GM23248 (cell line): ENCODE data around the gene NYNRIN. TPM values are rescaled to one million over a fixed set of nuclear protein-coding genes. Genes with fewer than 3 reads are reported as not detected.

Source experiments
- DNase-seq: peaks from one replicate; pipeline ENCODE4 v3.0.0-alpha.2; 2015
- H2AFZ ChIP-seq: fragments of 200-600 bp; sonication (generic); 2 replicates; pipeline ENCODE4 v1.6.1; 2016; ENCODE audit warnings: antibody characterized with exemption
- H3F3A ChIP-seq: fragments of 200-600 bp; sonication (generic); 2 replicates; pipeline ENCODE4 v1.6.1; 2016; ENCODE audit warnings: mild to moderate bottlenecking, antibody characterized with exemption, mixed run types; ENCODE audit not compliant: insufficient read depth
- H3K27ac ChIP-seq: fragments of 200-600 bp; sonication (generic); 2 replicates; pipeline ENCODE4 v1.5.1; 2016; ENCODE audit warnings: mild to moderate bottlenecking
- H3K27me3 ChIP-seq: fragments of 200-600 bp; sonication (generic); replicated peaks from 2 replicates; pipeline ENCODE4 v1.6.1; 2016; ENCODE audit warnings: mild to moderate bottlenecking; ENCODE audit not compliant: insufficient read depth
- H3K36me3 ChIP-seq: fragments of 200-600 bp; sonication (generic); 2 replicates; pipeline ENCODE4 v1.6.1; 2016; ENCODE audit warnings: low read depth, mild to moderate bottlenecking
- H3K4me1 ChIP-seq: fragments of 200-600 bp; sonication (generic); 2 replicates; pipeline ENCODE4 v1.6.1; 2016; ENCODE audit warnings: mild to moderate bottlenecking; ENCODE audit not compliant: insufficient read depth
- H3K4me2 ChIP-seq: fragments of 200-600 bp; sonication (generic); one replicate; pipeline ENCODE4 v1.6.1; 2016; ENCODE audit warnings: mild to moderate bottlenecking; ENCODE audit not compliant: unreplicated experiment
- H3K4me3 ChIP-seq: fragments of 200-600 bp; sonication (generic); 2 replicates; pipeline ENCODE4 v1.5.1; 2016; ENCODE audit warnings: mild to moderate bottlenecking
- H3K79me2 ChIP-seq: fragments of 200-600 bp; sonication (generic); 2 replicates; pipeline ENCODE4 v1.6.1; 2016; ENCODE audit warnings: mild to moderate bottlenecking; ENCODE audit not compliant: insufficient read depth
- H3K9ac ChIP-seq: fragments of 200-600 bp; sonication (generic); 2 replicates; pipeline ENCODE4 v1.6.1; 2016; ENCODE audit warnings: mild to moderate bottlenecking
- H3K9me2 ChIP-seq: fragments of 200-600 bp; sonication (generic); 2 replicates; pipeline ENCODE4 v1.6.1; 2016; ENCODE audit warnings: mixed run types, mild to moderate bottlenecking, moderate library complexity; ENCODE audit not compliant: insufficient read depth
- H3K9me3 ChIP-seq: fragments of 200-600 bp; sonication (generic); one replicate; pipeline ENCODE4 v1.6.1; 2017; ENCODE audit warnings: low read depth
- H4K20me1 ChIP-seq: fragments of 200-600 bp; sonication (generic); 2 replicates; pipeline ENCODE4 v1.6.0; 2016; ENCODE audit not compliant: insufficient read depth
- EZH2 ChIP-seq: fragments of 200-600 bp; sonication (generic); IDR thresholded peaks from 2 replicates; pipeline ENCODE4 v1.6.1; 2018; ENCODE audit warnings: antibody characterized with exemption, mild to moderate bottlenecking; ENCODE audit not compliant: insufficient read depth, poor library complexity, severe bottlenecking
- EZH2phosphoT487 ChIP-seq: fragments of 200-600 bp; sonication (generic); IDR thresholded peaks from 2 replicates; pipeline ENCODE4 v1.6.1; 2018; ENCODE audit warnings: antibody characterized with exemption, moderate library complexity, mild to moderate bottlenecking, low read depth; ENCODE audit not compliant: insufficient read depth
- WGBS, 2 experiments: methylation state at CpG; one replicate each; pipeline ENCODE4 v1.1.6; 2015 to 2017; ENCODE audit warnings: low lambda C conversion rate in 2 of 2, low coverage in 1 of 2; ENCODE audit errors: missing lambda C conversion rate in 2 of 2; 5-methylcytosine and 5-hydroxymethylcytosine counted together
- in situ Hi-C: fragments of 300-500 bp; cut with MboI; formaldehyde crosslinking; loops from 2 replicates; pipeline ENCODE4 v1.15.0; 2020
- polyA plus RNA-seq: library from polyadenylated mRNA; unstranded; fragments of >200 nt; fragmentation: Nextera tagmentation; extraction: Ambion mirVana; gene quantifications from 2 replicates; pipeline ENCODE4 v1.2.1, GENCODE V29; 2016
- total RNA-seq: library from RNA; depleted of rRNA; stranded (reverse); fragments of >200 nt; shearing (Covaris generic); gene quantifications from 2 replicates; pipeline ENCODE4 v1.2.3, GENCODE V29; 2014

The NYNRIN gene
- total and polyA plus RNA-seq, 2 experiments from 2014 or later = 2.2 to 4.4 TPM

GRCh38 chr14:24366413-24366720, 32.4 kb upstream of the NYNRIN start:
- 0 out of 2 replicates have a peak, but pooled peaks cover 5% of the 10 kb centered on the region for H3K36me3 ChIP-seq
- 0 to 1% methylated on average over 3 to 16 of the region's 16 CpGs for WGBS, 2 experiments
- peak overlapping the region; percentile 65 for H2AFZ ChIP-seq
- peaks cover 40% of the 10 kb centered on the region for H3K4me1 ChIP-seq
- H3K27ac ChIP-seq = peak overlapping the region; percentile 99
- no peaks in the 10 kb centered on the region for H3K9me2 ChIP-seq
- in situ Hi-C loops = no loop called here
- no peak for DNase-seq
- H4K20me1 ChIP-seq = no peaks in the 10 kb centered on the region
- peaks cover 17% of the 10 kb centered on the region for H3F3A ChIP-seq
- H3K4me2 ChIP-seq = peak overlapping the region; percentile 95
- TF ChIP-seq EZH2 = no peak
- no peak for TF ChIP-seq EZH2phosphoT487
- no peaks in the 10 kb centered on the region for H3K9me3 ChIP-seq
- H3K27me3 ChIP-seq = no peaks in the 10 kb centered on the region
- peaks cover 27% of the 10 kb centered on the region for H3K79me2 ChIP-seq
- peak overlapping the region; percentile 98 for H3K4me3 ChIP-seq
- H3K9ac ChIP-seq = peak overlapping the region; percentile 100

DNA sequence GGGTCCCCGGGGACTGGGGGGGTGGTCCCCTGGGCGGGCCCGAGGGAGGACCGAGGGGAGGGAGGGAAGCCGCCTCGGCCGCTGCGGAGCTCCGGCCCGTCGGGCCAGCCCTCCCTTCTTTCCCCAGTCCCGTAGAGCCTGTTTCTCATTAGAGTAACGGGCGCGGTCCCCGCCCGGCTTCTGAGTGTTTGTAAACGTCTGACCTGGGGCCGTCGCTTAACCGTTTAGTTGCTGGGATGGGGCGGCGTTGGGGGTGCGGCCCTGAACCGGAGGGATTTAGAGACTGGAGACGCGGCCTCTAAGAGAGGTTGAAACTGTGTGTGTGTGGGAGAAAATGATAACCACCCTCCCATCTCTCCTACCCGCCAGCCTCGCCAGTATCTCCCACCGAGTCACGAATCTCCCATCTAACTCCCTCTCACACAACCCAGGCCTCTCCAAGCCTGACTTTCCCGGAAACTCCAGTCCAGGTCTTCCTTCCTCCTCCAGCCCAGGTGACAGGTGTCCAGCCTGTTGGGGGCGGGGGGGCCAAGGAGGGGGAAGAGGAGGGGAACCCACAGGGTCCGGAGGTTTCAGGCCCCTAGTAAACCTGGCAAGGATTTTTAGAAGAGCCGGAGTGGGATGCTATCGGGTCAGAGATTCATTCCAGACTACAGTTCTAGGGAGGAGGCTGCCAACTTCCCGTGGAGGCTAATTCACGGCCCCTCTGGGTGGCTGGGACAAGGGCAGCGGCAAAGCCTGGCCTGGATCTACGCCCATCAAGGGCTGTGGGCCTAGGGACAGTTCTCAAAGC, 31.9 kb upstream of the NYNRIN start:
- Histone ChIP-seq H2AFZ (peak overlapping the region; percentile 78), H3K9ac (peak overlapping the region; percentile 100), H3K9me2 (no peaks in the 10 kb centered on the region), H3K79me2 (peaks cover 32% of the 10 kb centered on the region), H4K20me1 (no peaks in the 10 kb centered on the region), H3K27ac (peak overlapping the region; percentile 99), H3F3A (peaks cover 12% of the 10 kb centered on the region), H3K4me3 (peak overlapping the region; percentile 98), H3K4me1 (peaks cover 35% of the 10 kb centered on the region), H3K4me2 (peak overlapping the region; percentile 95), H3K36me3 (0 out of 2 replicates have a peak, but pooled peaks cover 5% of the 10 kb centered on the region), H3K9me3 (no peaks in the 10 kb centered on the region), H3K27me3 (no peaks in the 10 kb centered on the region)
- TF ChIP-seq EZH2 (no peak), EZH2phosphoT487 (no peak)
- peak; percentile 98 for DNase-seq
- in situ Hi-C loops = no loop called here
- 1 to 2% methylated on average over 20 to 39 of the region's 40 CpGs for WGBS, 2 experiments

GRCh38 chr14:24367514-24368211, 31.1 kb upstream of the NYNRIN start, which contains the start of gene NFATC4:
NFATC4 (plus strand) TSS chr14:24368184; CDS start chr14:24368341, 157 bp downstream.
- Histone ChIP-seq H3K9ac (peak within 1 kb of the TSS; percentile 100), H3K4me1 (peaks cover 30% of the 10 kb centered on the region), H3K79me2 (peaks cover 33% of the 10 kb centered on the region), H3F3A (peaks cover 9% of the 10 kb centered on the region), H2AFZ (peak within 1 kb of the TSS; percentile 78), H3K9me3 (no peaks in the 10 kb centered on the region), H3K4me2 (peak within 1 kb of the TSS; percentile 95), H3K27ac (peak within 1 kb of the TSS; percentile 99), H3K9me2 (no peaks in the 10 kb centered on the region), H3K27me3 (no peaks in the 10 kb centered on the region), H3K36me3 (peaks cover 6% of the 10 kb centered on the region; the same call in 1 of the 2 replicates), H3K4me3 (peak within 1 kb of the TSS; percentile 98), H4K20me1 (no peaks in the 10 kb centered on the region)
- DNase-seq = peak; percentile 92
- in situ Hi-C loops = no loop called here
- WGBS, 2 experiments = 2 to 4% methylated on average over 16 to 21 of the region's 21 CpGs
- TF ChIP-seq EZH2phosphoT487 (no peak), EZH2 (no peak)

GRCh38 chr14:24368212-24368561, 30.6 kb upstream of the NYNRIN start:
- TF ChIP-seq EZH2phosphoT487 = no peak
- no peak for TF ChIP-seq EZH2
- H3K36me3 ChIP-seq = peaks cover 11% of the 10 kb centered on the region; the same call in 1 of the 2 replicates
- H3K4me1 ChIP-seq = peaks cover 26% of the 10 kb centered on the region
- H3K9me2 ChIP-seq = no peaks in the 10 kb centered on the region
- peaks cover 9% of the 10 kb centered on the region for H3F3A ChIP-seq
- DNase-seq = no peak
- peak overlapping the region; percentile 69 for H2AFZ ChIP-seq
- 0 to 1% methylated on average over 3 to 15 of the region's 15 CpGs for WGBS, 2 experiments
- H3K27ac ChIP-seq = peak overlapping the region; percentile 99
- H3K79me2 ChIP-seq = peaks cover 33% of the 10 kb centered on the region
- H3K4me2 ChIP-seq = peak overlapping the region; percentile 88
- peak overlapping the region; percentile 100 for H3K9ac ChIP-seq
- H3K27me3 ChIP-seq = no peaks in the 10 kb centered on the region
- H3K4me3 ChIP-seq = peak overlapping the region; percentile 98
- H4K20me1 ChIP-seq = no peaks in the 10 kb centered on the region
- in situ Hi-C loops = no loop called here
- H3K9me3 ChIP-seq = no peaks in the 10 kb centered on the region
